Karpas-422 (cell line): ENCODE data around the gene CBX1. TPM values are rescaled to one million over a fixed set of nuclear protein-coding genes. Genes with fewer than 3 reads are reported as not detected.

Source experiments
- DNase-seq: peaks from one replicate; pipeline ENCODE4 v3.0.0-alpha.2; 2015
- H2AFZ ChIP-seq: fragments of 200-600 bp; sonication (generic); 2 replicates; pipeline ENCODE4 v1.6.1; 2014; ENCODE audit warnings: antibody characterized with exemption, low read length, mixed read lengths
- H3K27ac ChIP-seq: fragments of 200-600 bp; sonication (generic); 2 replicates; pipeline ENCODE4 v1.5.1; 2014; ENCODE audit warnings: mild to moderate bottlenecking, low read length, moderate library complexity
- H3K27me3 ChIP-seq: fragments of 200-600 bp; sonication (generic); 2 replicates; pipeline ENCODE4 v1.6.1; 2014; ENCODE audit warnings: low read length, mixed read lengths
- H3K36me3 ChIP-seq: fragments of 200-600 bp; sonication (generic); 2 replicates; pipeline ENCODE4 v1.6.1; 2014; ENCODE audit warnings: low read length, mixed read lengths; ENCODE audit not compliant: insufficient read depth
- H3K4me1 ChIP-seq: fragments of 200-600 bp; sonication (generic); 2 replicates; pipeline ENCODE4 v1.6.1; 2014; ENCODE audit warnings: mild to moderate bottlenecking, low read length, mixed read lengths
- H3K4me2 ChIP-seq: fragments of 200-600 bp; sonication (generic); 2 replicates; pipeline ENCODE4 v1.6.1; 2014; ENCODE audit warnings: low read length, low read depth, mild to moderate bottlenecking; ENCODE audit not compliant: poor library complexity, severe bottlenecking
- H3K4me3 ChIP-seq: fragments of 200-600 bp; sonication (generic); 2 replicates; pipeline ENCODE4 v1.5.1; 2014; ENCODE audit warnings: mild to moderate bottlenecking, antibody characterized with exemption, low read length, mixed read lengths
- H3K79me2 ChIP-seq: fragments of 200-600 bp; sonication (generic); 2 replicates; pipeline ENCODE4 v1.6.1; 2014; ENCODE audit warnings: mild to moderate bottlenecking, low read length, mixed read lengths
- H3K9ac ChIP-seq: fragments of 200-600 bp; sonication (generic); 2 replicates; pipeline ENCODE4 v1.6.0; 2014; ENCODE audit warnings: low read length
- H3K9me2 ChIP-seq: fragments of 200-600 bp; sonication (generic), shearing (Covaris generic); replicated peaks from 2 replicates; pipeline ENCODE4 v1.6.0; 2014; ENCODE audit warnings: mild to moderate bottlenecking, low read length, moderate library complexity; ENCODE audit not compliant: insufficient read depth
- H3K9me3 ChIP-seq: fragments of 300-700, 200-600 bp; sonication (generic); 2 replicates; pipeline ENCODE4 v1.6.1; 2014; ENCODE audit warnings: low read length, mixed read lengths
- H4K20me1 ChIP-seq: fragments of 200-600 bp; sonication (generic); 2 replicates; pipeline ENCODE4 v1.6.1; 2014; ENCODE audit warnings: mild to moderate bottlenecking, antibody characterized with exemption, low read length, low read depth; ENCODE audit not compliant: insufficient read depth
- total RNA-seq: library from RNA; depleted of rRNA; stranded (reverse); fragments of >200 nt; shearing (Covaris generic); gene quantifications from 2 replicates; pipeline ENCODE4 v1.2.3, GENCODE V29; 2014; ENCODE audit warnings: low replicate concordance

Gene CBX1
- total RNA-seq, 1 experiment from 2014 or later, result 32.5 TPM

DNA sequence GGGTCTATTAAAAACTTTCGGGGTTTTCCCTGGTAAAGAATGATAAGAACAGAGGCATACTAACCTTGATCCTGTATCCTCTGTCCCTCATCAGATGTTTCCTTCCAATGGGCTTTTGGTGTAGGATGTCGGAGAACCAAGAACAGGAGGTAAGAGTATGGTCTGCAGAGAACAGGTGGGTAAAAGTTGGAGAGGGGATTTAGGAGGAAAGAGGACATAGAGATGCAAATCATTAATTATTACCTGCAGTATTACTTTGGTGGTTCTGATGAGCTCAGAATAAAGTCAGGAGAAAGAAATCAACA lies 10.6 kb upstream of the CBX1 start:
- peaks cover 34% of the 10 kb centered on the region for H3K4me1 ChIP-seq
- H3K4me3 ChIP-seq, result no peak overlapping the region
- no peak overlapping the region for H3K9ac ChIP-seq
- no peak for DNase-seq
- H3K79me2 ChIP-seq, result peaks cover 51% of the 10 kb centered on the region
- H3K4me2 ChIP-seq, result no peak overlapping the region
- no peaks in the 10 kb centered on the region for H4K20me1 ChIP-seq
- H3K9me3 ChIP-seq, result no peaks in the 10 kb centered on the region
- H2AFZ ChIP-seq, result no peak overlapping the region
- no peak overlapping the region for H3K27ac ChIP-seq
- peaks cover 4% of the 10 kb centered on the region; the same call in 1 of the 2 replicates for H3K36me3 ChIP-seq
- no peaks in the 10 kb centered on the region for H3K9me2 ChIP-seq
- no peaks in the 10 kb centered on the region for H3K27me3 ChIP-seq

DNA sequence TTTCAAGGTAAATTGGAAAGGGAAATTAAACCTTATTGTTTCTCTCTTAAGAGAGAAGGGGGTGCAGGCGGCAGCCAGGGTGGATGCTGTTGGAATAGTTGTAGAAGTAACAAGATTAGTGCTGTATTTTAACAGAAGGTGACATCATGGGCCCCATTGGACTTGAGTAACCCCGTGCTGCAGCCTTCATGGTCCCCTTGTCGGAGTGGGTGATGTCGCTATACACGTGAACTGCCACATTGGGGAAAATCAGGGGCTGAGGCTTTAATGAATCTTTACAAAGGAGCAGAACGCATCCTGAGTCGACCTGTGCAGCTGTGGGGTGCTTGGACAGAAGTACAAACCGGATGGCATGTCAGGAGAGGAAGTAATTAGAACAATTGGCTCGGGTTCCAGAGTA lies 9.5 kb upstream of the CBX1 start:
- no peaks in the 10 kb centered on the region for H3K9me2 ChIP-seq
- DNase-seq, result no peak
- no peaks in the 10 kb centered on the region for H3K9me3 ChIP-seq
- peak overlapping the region; percentile 27; the same call in 1 of the 2 replicates for H3K4me3 ChIP-seq
- no peaks in the 10 kb centered on the region for H4K20me1 ChIP-seq
- no peak overlapping the region for H2AFZ ChIP-seq
- peaks cover 37% of the 10 kb centered on the region for H3K4me1 ChIP-seq
- 0 out of 2 replicates have a peak overlapping the region, but pooled peaks have one; percentile 16 for H3K27ac ChIP-seq
- H3K9ac ChIP-seq, result no peak overlapping the region
- H3K27me3 ChIP-seq, result no peaks in the 10 kb centered on the region
- H3K79me2 ChIP-seq, result peaks cover 51% of the 10 kb centered on the region
- H3K4me2 ChIP-seq, result peak overlapping the region; percentile 57
- H3K36me3 ChIP-seq, result peaks cover 4% of the 10 kb centered on the region; the same call in 1 of the 2 replicates

DNA sequence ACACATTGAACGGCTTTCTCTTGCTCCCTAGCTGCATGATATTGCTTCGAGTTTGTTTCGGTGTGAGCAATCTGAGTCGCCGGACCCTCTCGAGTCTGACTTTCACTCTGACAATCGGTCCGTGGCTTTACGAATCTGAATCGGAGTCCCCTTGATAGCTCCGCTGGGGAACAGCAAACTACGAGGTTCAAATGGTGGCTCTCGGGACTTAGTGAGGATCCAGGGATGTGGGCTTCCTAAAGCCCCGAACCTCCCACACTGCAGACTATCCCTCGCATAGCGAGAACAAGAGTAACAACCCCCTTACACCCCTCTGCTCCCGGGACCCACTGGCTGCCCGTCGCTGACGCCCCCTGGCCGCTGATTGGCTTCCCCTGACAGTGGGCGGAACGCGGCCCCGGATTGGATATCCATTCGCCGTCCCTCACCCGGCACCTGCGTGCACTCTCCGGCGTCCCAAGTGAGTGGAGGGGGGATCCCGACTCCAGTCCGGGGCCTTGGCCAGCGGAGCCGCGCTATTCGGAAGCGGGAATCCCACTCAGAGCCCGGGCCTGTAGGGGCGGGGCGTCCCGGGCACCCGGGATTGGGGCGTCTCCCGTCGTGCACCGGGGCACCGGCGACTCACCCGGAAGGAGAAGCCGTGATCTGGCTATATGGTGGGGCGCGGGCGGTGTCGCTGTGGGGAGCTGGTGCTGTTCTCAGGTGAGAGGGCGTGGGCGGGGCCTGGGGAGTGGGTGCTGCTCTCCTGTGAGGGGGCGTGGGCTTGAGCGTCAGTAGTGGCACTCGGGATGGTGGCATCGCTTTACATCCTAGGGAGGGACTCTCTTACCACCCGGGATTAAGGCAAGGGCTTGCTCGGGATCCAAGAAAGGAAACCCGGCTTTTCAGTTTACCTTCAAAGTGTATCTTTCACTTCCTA lies 6.1 kb upstream of the CBX1 start, which contains the start of gene SNX11:
SNX11 (plus strand) TSS at position 630 of the 919 bp plus-strand sequence. CDS start 4,278 bp downstream, outside the sequence.
- no peaks in the 10 kb centered on the region for H3K27me3 ChIP-seq
- DNase-seq, result peak; percentile 94
- peaks cover 45% of the 10 kb centered on the region for H3K79me2 ChIP-seq
- H3K27ac ChIP-seq, result peak within 1 kb of the TSS; percentile 47
- H3K9me3 ChIP-seq, result peaks cover 5% of the 10 kb centered on the region; the same call in 1 of the 2 replicates
- peak within 1 kb of the TSS; percentile 88 for H3K9ac ChIP-seq
- H3K9me2 ChIP-seq, result no peaks in the 10 kb centered on the region
- H3K36me3 ChIP-seq, result peaks cover 3% of the 10 kb centered on the region; the same call in 1 of the 2 replicates
- H3K4me3 ChIP-seq, result peak within 1 kb of the TSS; percentile 79
- peak within 1 kb of the TSS; percentile 70 for H3K4me2 ChIP-seq
- H3K4me1 ChIP-seq, result peaks cover 37% of the 10 kb centered on the region
- H2AFZ ChIP-seq, result peak within 1 kb of the TSS; percentile 99
- no peaks in the 10 kb centered on the region for H4K20me1 ChIP-seq

DNA sequence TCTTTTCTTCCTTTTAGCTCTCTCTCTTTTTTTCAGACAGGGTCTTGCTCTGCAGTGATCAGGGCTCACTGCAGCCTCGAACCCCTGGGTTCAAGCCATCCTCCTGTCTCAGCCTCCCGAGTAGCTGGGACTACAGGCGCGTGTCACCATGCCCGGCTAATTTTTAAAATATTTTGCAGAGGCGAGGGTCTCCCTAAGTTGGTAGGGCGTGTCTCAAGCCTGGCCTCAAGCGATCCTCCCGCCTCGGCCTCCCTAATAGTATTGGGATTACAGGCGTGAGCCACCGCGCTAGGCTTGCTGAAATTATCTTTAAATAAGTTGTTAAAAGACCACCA lies 5.5 kb upstream of the CBX1 start:
- peak overlapping the region; percentile 79 for H3K4me3 ChIP-seq
- no peaks in the 10 kb centered on the region for H3K9me2 ChIP-seq
- H3K9ac ChIP-seq, result peak overlapping the region; percentile 88
- no peaks in the 10 kb centered on the region for H4K20me1 ChIP-seq
- peaks cover 39% of the 10 kb centered on the region for H3K79me2 ChIP-seq
- peaks cover 5% of the 10 kb centered on the region; the same call in 1 of the 2 replicates for H3K9me3 ChIP-seq
- H3K27me3 ChIP-seq, result no peaks in the 10 kb centered on the region
- H2AFZ ChIP-seq, result peak overlapping the region; percentile 99
- DNase-seq, result no peak
- no peak overlapping the region for H3K27ac ChIP-seq
- peak overlapping the region; percentile 70 for H3K4me2 ChIP-seq
- peaks cover 39% of the 10 kb centered on the region for H3K4me1 ChIP-seq
- H3K36me3 ChIP-seq, result no peaks in the 10 kb centered on the region

DNA sequence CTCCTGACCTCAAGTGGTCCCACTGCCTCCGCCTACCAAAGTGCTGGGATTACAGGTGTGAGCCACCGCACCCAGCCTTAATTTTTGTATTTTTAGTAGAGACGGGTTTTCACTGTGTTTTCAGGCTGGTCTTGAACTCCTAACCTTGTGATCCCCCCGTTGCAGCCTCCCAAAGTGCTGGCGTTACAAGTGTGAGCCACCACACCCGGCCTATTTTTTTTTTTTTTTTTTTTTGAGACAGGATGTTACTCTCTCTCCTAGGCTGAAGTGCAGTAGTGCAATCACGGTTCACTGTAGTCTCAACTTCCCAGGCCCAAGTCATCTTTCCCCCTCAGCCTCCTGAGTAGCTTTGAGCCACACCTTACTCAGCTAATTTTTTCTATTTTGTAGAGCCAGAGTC lies 3.2 kb upstream of the CBX1 start:
- Histone ChIP-seq H3K4me3 (no peak overlapping the region), H3K27ac (no peak overlapping the region), H3K27me3 (no peaks in the 10 kb centered on the region), H2AFZ (no peak overlapping the region), H3K9me3 (peaks cover 5% of the 10 kb centered on the region; the same call in 1 of the 2 replicates), H3K79me2 (peaks cover 34% of the 10 kb centered on the region), H4K20me1 (0 out of 2 replicates have a peak, but pooled peaks cover 3% of the 10 kb centered on the region), H3K4me1 (peaks cover 28% of the 10 kb centered on the region), H3K4me2 (no peak overlapping the region), H3K9me2 (no peaks in the 10 kb centered on the region), H3K9ac (no peak overlapping the region), H3K36me3 (no peaks in the 10 kb centered on the region)
- DNase-seq, result no peak

DNA sequence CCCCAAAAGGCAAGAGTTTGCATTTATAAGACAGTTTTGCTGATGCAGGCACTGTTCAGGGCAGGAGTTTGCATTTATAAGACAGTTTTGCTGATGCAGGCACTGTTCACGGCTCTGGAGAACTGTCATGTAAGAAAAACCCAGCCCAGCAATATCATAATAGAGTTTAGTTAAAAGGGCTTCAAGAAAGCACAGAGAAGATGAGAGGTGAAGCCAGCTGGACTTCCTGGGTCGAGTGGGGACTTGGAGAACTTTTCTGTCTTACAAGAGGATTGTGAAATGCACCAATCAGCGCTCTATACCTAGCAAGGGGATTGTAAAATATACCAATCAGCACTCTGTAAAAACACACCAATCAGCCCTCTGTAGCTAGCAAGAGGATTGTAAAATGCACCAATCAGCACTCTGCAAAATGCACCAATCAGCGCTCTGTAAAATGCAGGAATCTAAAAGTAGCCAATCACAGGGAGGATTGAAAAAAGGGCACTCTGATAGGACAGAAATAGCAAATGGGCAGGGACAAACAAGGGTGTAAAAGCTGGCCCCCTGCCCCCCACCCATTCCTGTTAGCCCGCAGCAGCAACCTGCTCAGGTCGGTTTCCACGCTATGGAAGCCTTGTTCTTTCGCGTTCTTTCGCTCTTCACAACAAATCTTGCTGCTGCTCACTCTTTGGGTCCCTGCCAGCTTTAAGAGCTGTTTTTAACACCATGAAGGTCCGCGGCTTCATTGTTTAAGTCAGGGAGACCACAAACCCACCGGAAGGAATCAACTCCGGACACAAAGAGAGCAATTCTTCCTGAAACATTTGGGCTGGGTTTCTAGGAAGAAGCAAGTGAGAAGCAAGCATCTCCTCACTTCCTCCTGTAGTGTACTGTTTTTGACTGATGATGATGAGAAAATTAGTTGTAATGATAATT lies 1.8 kb upstream of the CBX1 start:
- Histone ChIP-seq H3K36me3 (no peaks in the 10 kb centered on the region), H3K27ac (no peak overlapping the region), H4K20me1 (0 out of 2 replicates have a peak, but pooled peaks cover 3% of the 10 kb centered on the region), H3K4me3 (no peak overlapping the region), H3K79me2 (peaks cover 35% of the 10 kb centered on the region), H3K9ac (no peak overlapping the region), H3K9me2 (no peaks in the 10 kb centered on the region), H2AFZ (no peak overlapping the region), H3K9me3 (peaks cover 5% of the 10 kb centered on the region; the same call in 1 of the 2 replicates), H3K27me3 (no peaks in the 10 kb centered on the region), H3K4me1 (peaks cover 22% of the 10 kb centered on the region), H3K4me2 (no peak overlapping the region)
- DNase-seq, result peak; percentile 65

DNA sequence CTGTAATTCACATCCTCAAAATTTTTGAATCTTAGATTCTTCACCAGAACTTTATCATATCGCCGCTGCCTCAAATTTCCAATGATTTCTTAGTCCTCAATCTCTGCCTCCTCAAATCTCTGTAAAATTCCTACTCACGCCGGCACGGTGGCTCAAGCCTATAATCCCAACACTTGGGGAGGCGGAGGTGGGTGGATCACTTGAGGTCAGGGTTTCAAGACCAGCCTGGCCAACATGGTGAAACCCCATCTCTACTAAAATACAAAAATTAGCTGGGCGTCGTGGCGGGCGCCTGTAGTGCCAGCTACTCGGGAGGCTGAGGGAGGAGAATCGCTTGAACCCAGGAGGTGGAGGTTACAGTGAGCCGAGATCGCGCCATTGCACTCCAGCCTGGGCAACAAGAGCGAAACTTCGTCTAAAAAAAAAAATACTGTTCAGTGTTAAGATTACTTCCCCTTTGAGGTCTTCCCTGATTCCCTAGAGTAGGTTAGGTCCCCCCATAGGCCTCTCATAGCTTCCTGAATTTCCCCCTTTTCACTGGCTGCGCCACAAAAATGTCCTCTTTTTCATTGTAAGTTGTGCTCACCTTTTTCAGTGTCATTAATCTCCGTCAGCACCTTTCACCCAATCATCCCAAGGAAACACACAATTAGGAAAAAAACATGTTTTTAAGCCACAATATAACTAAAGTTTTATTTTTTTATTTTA lies 919 bp upstream of the CBX1 start:
- H4K20me1 ChIP-seq, result 0 out of 2 replicates have a peak, but pooled peaks cover 3% of the 10 kb centered on the region
- H3K79me2 ChIP-seq, result peaks cover 40% of the 10 kb centered on the region
- H3K27ac ChIP-seq, result no peak overlapping the region
- peak overlapping the region; percentile 69; the same call in 1 of the 2 replicates for H2AFZ ChIP-seq
- no peaks in the 10 kb centered on the region for H3K27me3 ChIP-seq
- peaks cover 29% of the 10 kb centered on the region for H3K4me1 ChIP-seq
- no peak for DNase-seq
- H3K36me3 ChIP-seq, result no peaks in the 10 kb centered on the region
- peak overlapping the region; percentile 99 for H3K4me2 ChIP-seq
- peaks cover 5% of the 10 kb centered on the region; the same call in 1 of the 2 replicates for H3K9me3 ChIP-seq
- no peaks in the 10 kb centered on the region for H3K9me2 ChIP-seq
- H3K9ac ChIP-seq, result peak overlapping the region; percentile 92
- H3K4me3 ChIP-seq, result no peak overlapping the region
